DMS79 (cell line): ENCODE measurements around the gene GOSR1.
"Not testable (repeated sequence)": the region's sequence is repeated elsewhere in the genome, so short reads cannot be mapped to it uniquely, and the experiment has no call there.

Experiments
- DNase-seq: peaks from one replicate; lab custom pipeline; 2025; lab: John Stamatoyannopoulos, UW

Gene GOSR1

DNA sequence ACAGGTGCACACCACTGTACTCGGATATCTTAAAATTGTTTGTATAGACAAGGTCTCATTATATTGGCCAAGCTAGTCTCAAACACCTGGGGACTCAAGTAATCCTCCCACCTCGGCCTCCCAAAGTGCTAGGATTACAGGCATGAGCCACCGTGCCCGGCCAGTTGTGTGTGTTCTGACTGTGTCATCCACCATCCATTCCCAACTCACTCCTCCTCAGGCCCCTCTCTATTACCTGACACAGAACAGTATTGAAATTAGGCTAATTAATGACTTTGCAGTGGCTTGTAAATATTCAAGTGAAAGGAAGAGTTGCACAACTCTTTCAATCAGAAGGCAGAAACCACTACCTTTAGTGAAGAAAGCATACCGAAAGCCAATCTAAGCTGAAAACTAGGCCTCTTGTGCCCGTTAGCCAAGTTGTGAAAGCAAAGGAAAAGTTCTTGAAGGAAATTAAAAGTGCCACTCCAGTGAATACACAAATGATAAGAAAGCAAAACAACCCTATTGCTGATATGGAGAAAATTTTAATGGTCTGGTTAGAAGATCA, 28.7 kb downstream of the GOSR1 start:
- DNase-seq = no peak

DNA sequence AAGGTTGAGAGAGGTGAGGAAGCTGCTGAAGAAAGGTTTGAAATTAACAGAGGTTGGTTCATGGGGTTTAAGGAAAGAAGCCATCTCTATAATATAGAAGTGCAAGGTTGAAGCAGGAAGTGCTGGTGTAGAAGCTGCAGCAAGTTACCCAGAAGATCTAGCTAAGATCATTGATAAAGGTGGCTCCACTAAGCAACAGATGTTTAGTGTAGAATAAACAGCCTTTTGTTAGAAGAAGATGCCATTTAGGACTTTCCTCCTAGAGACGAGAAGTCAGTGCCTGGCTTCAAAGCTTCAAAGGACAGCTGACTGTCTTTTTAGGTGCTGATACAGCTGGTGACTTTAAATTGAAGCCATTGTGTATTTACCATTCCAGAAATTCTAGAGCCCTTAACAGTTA, 29.3 kb downstream of the GOSR1 start:
- DNase-seq = no peak

DNA sequence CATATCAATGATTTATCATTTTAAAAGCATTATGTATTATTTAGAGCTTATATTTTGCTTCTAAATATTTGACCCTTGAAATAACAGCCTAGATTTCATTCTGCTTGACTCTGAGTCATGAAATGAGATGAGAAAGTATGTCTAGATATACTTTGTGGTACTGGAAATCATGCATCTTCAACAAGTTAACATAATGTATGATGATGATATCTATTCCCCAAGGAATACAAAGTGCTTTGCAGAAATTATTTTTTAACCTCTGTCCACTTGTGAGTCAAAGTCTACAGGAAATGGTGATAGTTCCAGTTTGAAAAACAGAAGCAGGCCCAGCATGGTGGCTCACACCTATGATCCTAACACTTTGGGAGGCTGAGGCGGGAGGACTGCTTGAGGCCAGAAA, 36.1 kb downstream of the GOSR1 start:
- DNase-seq = no peak

DNA sequence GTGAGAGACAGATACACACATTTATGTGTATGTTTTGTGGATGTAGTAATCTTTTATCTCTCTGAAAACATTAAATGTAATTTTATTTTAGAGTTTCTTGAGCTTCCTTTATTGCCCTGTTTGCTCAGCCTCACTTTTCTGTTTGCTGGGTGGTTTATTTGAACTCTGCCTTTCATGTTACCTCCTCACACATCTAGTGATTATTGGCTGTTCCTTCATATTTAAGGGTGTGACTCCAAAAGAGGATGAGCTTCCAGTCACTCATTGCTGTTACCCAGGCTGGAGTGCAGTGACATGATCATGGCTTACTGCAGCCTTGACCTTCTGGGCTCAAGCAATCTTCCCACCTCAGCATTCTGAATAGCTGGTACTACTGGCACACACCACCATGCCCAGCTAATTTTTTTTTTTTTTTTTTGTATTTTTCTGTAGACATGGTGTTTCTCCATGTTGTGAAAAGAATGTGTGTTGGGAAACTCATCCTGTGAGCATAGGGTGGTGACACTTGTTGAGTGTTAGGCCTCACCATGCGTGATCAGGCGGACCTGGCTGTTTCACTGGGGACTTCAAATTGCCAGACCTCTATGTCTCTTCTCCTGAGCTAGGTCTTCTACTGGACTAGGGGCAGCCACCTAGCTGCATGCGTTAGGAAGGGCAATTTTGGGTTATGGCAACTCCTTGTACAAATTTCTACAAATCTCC, 37.8 kb downstream of the GOSR1 start:
- no peak for DNase-seq

DNA sequence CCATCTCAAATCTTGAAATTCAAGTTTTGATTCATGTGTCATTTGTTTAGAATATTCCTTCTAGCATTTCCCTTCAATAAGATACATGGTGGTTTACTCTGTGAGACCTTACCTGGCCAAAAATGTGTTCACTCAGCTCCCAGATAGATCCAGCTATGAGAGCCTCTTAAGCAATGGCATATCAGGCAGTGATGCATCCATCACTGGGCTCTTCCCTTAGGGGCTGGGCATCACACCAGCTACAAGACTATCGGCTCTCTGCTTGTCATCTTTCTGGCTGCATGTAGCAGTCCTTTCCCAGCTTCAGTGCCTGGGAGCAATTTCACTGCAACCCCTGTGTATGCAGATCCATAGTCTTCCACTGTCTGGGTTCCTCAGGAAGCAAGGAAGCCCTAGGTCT, 40.6 kb downstream of the GOSR1 start:
- no peak for DNase-seq

DNA sequence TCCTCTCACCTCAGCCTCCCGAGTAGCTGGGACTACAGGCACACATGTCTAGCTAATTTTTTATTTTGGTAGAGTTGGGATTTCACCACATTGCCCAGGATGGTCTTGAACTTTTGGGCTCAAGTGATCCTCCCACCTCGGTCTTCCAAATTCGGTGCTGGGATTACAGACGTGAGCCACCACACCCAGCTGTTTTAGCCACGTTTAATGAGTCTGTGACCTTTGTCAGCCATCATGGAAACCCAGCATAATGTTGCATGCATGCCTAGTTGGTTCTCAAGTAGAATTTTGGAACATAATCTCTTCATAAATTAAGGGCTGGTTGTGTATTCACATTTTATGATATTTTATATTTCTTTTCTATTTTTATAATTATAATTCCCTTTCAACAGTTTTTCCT, 42.0 kb downstream of the GOSR1 start:
- DNase-seq = no peak

DNA sequence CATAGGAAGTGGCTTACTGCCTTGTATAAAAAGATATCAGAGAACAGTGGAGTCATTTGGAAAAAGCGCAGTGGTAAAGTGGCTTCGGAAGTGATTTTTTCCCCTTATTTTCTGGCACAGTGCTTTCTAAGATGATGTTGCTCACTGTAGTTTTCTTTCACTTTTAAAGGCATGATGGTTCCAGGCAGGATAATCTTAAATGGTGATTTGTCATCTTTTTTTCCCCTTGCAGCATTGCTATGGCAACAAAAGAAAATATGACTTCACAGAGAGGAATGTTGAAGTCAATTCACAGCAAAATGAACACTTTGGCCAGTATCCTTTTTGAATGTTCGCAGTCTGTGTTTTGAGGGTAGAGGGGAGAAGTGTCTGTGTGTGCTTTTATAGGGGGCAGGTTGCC, 42.5 kb downstream of the GOSR1 start:
- no peak for DNase-seq

DNA sequence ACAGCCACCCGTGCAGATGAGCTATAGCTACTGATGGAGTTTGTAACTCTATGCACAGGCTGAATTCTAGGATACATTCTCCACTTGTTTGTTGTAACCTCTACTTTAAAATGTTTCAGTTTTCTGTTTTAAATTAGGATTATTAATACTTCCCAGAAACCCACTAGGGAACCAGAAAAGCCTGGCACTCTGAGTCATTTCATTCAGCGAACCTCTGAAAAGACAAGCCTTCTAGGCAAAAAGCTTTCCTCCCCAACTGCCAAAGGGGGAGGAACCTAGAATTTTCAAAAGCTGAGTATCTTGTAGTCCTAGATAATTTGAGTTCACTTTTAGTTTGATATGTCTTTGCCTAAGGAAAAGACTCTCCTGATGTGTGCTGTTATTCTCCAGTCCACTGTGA, 43.2 kb downstream of the GOSR1 start:
- DNase-seq = no peak

DNA sequence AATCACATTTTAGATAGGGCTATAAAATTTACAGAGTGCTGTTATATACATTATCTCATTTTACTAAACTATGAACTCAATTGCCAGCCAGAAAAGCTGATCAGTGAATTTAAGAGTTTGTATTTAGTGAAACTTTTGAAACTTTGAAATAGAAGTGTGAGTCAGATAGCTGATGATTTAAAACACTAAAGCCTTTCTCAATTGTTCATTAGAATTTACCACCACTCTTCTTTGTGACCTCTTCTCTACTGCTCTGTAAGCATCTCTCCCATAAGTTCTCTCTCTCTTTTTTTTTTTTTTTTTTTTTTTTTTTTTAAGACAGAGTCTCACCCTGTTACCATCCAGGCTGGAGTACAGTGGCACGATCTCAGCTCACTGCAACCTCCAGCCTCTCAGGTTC, 43.7 kb downstream of the GOSR1 start:
- DNase-seq = no peak

DNA sequence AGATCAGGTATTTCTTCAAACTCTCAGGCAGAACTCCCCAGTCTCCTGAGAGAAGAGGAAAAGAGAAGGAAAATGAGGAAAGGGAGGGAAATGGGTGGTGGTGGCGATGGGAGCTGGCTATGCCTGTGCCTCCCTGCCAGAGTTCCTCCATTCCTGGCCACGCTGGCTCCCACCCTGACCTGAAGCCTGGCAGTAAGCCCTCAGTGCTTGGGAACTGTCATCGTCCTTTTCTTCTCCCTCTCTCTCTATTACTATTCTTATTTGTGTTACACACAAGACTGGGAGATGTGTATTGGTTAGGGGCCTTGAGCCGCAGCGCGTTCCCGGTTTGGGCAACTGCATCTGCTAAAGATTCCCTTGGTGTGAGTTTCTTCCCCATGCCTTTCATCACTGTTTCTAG, 44.6 kb downstream of the GOSR1 start:
- no peak for DNase-seq

DNA sequence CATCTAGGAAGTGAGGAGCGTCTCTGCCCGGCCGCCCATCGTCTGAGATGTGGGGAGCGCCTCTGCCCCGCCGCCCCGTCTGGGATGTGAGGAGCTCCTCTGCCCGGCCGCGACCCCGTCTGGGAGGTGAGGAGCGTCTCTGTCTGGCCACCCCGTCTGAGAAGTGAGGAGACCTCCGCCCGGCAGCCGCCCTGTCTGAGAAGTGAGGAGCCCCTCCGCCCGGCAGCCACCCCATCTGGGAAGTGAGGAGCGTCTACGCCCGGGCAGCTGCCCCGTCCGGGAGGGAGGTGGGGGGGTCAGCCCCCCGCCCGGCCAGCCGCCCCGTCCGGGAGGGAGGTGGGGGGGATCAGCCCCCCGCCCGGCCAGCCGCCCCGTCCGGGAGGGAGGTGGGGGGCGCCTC, 46.0 kb downstream of the GOSR1 start:
- DNase-seq = not testable (repeated sequence)

DNA sequence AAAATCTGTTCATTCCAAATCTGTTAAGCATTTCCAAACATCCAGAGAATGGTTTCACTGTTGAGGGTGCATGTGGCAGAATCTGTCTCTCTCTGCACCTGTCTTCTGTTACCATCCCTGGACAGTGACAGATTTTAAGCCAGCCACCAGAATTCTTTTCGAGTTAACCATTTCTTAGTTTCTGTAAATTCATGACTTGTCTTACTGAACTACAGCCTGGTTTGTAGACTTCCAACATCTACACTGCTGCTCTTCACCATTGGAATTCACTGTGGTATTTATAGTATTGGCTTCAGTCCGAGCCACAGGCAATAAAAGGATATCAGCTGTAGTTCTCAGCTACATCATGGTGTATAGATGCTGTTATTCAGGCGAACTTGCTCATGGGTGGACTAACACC, 47.6 kb downstream of the GOSR1 start:
- DNase-seq = no peak

DNA sequence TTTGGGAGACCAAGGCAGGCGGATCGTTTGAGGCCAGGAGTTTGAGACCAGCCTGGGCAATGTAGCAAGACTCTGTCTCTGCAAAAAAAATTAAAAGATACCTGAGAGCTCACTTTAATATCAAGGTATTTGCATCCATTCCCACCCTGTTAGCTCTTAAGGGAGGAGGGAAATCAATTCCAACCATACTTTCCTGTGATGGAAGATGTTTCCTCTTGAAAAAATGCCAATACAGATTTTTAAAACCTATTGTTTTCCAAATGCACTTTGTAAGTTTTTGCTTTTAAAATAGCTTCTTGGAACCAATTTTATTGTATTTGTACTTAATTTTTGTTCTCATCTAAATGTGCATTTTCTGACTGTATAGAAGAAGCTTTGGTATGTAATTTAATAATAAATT, 49.2 kb downstream of the GOSR1 start:
- no peak for DNase-seq

DNA sequence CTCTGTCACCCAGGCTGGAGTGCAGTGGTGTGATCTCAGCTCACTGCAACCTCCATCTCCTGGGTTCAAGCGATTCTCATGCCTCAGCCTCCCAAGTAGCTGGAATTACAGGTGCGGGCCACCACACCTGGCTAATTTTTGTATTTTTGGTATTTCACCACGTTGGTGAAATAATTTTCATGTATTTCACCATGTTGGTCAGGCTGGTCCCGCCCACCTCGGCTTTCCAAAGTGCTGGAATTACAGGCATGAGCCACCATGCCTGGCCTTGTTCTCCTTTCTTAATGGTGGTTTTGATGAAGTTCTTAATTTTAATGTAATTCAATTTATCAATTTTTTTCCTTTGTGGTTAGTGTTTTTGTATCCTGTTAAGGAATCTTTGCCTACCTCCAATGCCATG, 51.5 kb downstream of the GOSR1 start:
- not testable (repeated sequence) for DNase-seq

DNA sequence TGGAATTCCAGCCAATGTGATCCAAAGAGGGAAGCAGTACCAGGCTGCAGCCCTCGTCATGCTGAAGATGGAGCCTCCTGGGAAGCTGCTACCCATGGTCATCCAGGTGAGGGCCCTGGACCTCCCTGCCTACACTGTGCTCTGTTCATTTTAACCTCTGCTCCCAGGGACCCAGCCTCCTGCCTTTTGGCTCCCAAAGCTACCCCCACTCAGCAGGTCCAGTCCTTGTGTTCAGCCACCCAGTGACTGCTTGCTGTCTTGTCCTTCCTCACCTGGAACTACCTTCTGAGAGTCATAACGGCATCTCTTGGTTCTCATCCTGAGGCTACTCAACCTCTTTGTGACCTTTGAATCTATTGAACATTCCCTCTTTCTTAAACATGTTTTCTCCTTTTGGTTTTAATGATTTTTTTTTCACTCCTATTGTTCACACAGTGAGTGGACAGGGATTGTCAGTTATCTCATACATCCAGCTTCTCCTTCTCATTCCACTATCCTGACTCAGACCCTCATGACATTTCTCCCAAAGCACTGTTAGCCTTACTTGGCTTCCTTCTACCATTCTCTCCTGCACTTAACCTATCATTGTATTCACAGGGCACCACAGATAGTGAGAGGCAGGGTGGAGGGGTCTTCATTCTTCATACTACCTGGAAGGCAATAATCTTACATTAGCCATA, 53.3 kb downstream of the GOSR1 start:
- no peak for DNase-seq

DNA sequence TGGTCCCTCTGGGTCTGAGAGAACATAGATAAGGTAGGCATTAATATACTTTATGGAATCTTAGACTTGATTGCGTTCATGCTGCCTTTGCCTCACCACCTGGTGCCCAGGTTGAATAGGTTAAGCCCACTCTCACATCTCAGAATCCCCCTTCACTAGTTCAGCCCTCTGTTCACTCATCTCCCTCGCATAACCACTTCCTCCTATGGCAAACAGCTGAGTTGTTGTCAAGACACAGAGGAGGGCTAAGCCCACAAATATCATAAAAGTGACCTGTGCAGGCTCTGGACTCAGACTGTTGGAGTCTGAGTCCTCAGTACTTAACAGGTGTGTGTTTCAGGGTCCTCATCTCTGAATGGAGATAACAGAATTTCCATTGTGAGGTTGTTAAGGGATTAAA, 55.7 kb downstream of the GOSR1 start:
- DNase-seq = no peak

DNA sequence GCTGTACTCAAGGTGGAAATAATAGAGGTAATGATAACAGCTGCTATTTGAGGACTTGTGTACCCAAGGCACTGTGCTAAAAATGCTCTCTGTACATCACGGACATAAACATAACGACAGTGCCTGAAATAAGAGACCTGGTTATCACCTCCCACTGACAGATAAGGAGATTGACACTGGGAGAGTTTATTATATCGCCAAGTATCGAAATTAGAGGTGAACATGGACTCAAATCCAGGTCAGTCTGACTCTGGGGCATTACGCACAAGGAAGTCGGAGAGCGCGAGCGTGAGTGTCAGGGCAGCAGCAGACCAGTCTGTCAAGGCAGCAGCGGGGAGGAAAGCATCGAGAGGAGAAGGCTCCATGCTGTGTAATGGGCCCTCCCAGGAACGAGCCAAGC, 57.1 kb downstream of the GOSR1 start:
- DNase-seq = no peak

DNA sequence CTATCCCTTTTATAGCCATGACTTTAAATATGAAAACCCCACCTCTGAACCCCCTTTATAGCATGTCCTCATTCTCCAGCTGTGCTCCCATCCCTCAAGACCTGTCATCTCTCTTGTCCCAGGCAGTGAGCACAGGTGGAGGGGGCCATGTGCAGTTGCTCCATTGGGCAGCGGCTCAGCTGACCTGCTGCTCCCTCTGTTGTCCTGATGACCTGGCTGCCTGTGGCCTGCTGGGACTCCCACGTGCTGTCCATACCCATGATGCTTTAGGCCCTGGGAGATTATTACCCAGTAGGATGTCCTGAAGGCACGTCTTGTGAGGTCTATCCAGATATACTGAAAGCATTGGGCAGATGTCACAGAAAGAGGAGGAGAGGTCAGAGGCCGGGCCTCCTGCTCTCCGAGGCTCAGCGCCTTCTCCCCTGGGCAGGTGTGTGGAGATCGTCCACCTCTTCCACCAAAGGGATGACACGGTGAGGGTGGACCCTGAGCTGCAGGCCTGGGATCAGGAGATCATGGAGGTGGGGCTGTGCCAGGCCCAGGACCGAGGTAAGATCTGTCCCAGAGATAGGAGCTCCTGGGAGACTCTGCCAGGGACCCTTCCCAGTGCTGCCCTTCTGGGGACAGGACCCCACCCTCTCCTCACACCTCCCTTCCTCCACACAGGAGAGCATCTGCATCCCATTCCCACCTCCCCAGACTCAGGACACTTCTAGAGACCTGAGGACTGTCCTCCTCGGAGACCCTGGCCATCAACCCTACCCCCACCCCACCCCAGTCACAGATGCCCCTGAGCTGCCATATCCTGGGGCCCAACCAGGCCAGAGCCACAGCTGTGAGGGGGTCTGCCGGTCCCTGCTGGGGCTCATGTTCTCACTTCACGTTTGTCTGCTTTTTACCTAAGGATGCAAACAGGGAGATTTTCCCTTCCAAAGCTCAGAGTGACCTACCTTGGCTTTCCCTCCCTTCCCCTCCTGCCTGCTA, 58.0 kb downstream of the GOSR1 start:
- no peak for DNase-seq

DNA sequence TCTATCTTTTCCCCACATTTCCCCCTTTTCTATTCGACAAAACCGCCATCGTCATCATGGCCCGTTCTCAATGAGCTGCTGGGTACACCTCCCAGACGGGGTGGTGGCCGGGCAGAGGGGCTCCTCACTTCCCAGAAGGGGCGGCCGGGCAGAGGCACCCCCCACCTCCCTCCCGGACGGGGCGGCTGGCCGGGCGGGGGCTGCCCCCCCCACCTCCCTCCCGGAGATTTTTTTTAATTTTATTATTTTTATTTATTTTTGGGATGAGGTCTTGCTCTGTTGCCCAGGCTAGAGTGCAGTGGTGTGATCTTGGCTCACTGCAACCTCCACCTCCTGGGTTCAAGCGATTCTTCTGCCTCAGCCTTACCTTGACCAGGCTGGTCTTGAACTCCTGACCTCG, 59.6 kb downstream of the GOSR1 start:
- not testable (repeated sequence) for DNase-seq

DNA sequence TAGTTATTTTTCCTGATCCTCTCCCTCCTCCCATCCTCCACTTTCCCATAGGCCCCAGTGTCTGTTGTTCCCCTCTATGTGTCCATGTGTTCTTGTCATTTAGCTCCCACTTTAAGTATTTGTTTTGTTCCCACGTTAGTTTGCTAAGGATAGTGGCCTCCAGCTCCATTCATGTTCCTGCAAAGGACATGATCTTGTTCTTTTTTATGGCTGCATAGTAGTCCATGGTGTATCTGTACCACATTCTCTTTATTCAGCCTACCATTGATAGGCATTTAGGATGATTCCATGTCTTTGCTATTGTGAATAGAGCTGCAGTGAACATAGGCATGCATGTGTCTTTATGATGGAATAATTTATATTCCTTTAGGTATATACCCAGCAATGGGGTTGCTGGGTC, 60.5 kb downstream of the GOSR1 start:
- DNase-seq = not testable (repeated sequence)

DNA sequence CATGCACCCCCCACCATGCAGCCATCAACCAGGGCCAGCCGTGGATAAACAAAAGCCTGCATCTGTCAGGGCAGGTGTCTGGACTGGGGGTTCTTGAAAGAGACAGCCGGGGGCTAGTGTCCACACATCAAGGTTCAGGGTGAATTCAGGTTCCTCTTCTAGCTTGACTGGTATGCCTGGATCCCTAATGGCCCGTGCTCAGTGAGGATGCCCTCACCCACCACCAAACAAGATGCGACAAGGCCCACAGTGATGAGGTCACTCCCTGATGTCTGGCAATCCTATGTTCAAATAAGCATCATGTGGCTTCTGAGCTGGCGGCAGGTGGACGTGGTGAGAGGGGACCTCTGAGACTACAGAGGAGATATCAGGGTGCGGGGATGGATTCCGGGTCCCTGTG, 64.6 kb downstream of the GOSR1 start:
- no peak for DNase-seq

DNA sequence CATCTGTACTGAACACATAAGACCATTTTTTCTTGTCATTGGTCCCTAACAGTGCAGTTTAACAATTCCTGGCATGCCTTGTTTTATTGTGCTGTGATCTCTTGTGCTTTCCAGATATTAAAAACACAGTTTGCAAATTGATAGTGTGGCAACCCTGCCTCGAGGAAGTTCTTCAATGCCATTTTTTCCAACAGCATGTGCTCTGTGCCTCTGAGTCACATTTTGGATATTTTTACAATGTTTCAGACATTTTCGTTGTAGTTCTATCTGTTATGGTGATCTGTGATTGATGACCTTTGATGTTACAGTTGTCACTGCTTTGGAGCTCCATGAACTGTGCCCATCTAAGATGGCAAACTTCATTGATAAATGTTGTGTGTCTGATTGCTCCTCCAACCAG, 66.2 kb downstream of the GOSR1 start:
- DNase-seq = no peak

DNA sequence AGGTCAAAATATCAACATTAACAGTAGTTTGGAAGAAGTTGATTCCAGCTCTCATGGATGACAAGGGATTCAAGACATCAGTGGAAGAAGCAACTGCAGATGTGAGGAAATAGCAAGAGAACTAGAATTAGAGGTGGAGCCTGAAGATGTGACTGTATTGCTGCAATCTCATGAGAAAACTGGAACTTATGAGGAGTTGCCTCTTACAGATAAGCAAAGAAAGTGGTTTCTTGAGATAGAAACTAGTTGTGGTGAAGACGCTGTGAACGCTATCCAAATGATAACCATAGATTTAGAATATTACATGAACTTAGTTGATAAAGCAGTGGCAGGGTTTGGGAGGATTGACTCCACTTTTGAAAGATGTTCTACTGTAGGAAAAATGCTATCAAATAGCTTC, 67.8 kb downstream of the GOSR1 start:
- DNase-seq = no peak
